ENCODE measurements around the gene KDM6A.
"Not testable (repeated sequence)": the region's sequence is repeated elsewhere in the genome, so short reads cannot be mapped to it uniquely, and the experiment has no call there.

Gene KDM6A

GRCh38 chrX:44872821-44873414 is at the start of gene KDM6A:
KDM6A (plus strand) TSS chrX:44873188; CDS start chrX:44873552, 364 bp downstream.
- peak; percentile 95 for DNase-seq (ENCODE audit: low spot score)

GRCh38 chrX:44823193-44823592 is 49.8 kb upstream of the KDM6A start:
- DNase-seq (ENCODE audit: low spot score), result not testable (repeated sequence)

DNA sequence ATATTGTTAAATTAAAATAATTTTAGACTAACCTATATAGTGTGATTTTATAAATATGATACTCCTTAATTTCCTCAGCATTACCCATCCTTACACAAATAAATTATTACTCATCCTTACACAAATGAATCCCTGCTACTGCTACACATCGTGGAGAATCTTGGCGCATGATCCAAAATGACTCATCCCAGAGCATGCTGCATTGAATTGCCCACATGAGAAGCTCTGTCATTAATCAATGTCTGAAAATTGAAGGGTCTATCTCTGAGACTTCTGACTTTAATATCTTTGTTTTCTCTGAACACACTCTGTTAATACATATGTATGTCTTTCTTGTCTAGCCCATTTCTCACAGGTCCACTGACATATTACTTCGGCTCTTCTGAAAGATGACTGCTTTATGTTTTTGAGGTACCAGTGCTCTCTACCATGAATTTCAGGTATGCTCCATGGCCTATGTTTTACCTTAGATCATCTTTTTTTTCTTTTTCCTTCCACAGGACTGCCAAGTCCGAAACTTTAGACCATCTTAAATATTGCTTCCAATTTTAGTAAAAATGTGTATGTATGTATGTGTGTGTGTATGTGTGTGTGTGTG is 44.9 kb upstream of the KDM6A start:
- DNase-seq (ENCODE audit: low spot score), result no peak

GRCh38 chrX:44829832-44830231 is 43.2 kb upstream of the KDM6A start:
- no peak for DNase-seq (ENCODE audit: low spot score)

GRCh38 chrX:44842550-44843317 is 30.3 kb upstream of the KDM6A start:
- no peak for DNase-seq (ENCODE audit: low spot score)

GRCh38 chrX:44843318-44843702 is 29.7 kb upstream of the KDM6A start:
- no peak for DNase-seq (ENCODE audit: low spot score)

DNA sequence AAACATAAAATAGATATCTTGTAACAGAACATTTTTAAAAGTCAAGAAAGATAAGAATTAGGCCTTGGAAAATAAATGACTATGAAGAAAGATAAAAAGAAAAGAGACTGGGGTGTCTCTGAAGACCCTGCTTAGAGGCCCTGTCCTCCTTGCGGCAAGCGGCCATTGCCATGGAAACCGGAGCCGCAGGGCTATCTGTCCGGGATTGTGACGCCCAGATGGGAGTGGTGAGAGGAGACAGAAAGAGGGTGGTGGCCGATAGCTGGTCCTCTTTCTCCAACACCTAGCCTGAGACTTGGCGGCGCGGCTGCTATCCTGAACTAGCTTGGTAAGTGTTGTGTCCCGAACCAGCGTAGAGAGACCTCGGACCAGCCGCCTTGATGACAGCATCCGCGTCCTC is 29.2 kb upstream of the KDM6A start, which contains the start of gene DUSP21:
Gene DUSP21 (plus strand): TSS at position 269 of the 400 bp plus-strand sequence. CDS start 112 bp downstream, at position 381.
- no peak for DNase-seq (ENCODE audit: low spot score)

DNA sequence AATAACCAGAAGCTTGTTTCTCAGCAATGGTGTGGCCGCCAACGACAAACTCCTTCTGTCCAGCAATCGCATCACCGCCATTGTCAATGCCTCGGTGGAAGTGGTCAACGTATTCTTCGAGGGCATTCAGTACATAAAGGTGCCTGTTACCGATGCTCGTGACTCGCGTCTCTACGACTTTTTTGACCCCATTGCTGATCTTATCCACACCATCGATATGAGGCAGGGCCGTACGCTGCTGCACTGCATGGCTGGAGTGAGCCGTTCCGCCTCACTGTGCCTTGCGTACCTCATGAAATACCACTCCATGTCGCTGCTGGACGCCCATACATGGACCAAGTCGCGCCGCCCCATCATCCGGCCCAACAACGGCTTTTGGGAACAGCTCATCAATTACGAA is 28.8 kb upstream of the KDM6A start:
- no peak for DNase-seq (ENCODE audit: low spot score)

DNA sequence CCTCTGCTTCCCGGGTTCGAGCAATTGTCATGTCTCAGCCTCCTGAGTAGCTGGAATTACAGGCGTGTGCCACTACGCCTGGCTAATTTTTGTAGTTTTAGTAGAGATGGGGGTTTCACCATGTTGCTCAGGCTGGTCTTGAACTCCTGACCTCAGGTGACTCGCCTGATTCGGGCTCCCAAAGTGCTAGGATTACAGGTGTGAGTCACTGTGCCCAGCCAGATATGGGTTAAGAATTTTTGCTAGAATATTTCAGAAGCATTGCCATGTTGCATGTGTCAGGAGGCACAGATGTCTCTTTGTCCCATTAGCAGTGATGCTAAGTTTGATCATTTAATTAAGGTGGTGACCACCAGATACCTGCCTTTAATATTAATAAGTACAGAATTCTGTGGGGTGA is 22.1 kb upstream of the KDM6A start:
- not testable (repeated sequence) for DNase-seq (ENCODE audit: low spot score)

- peak; percentile 47 for DNase-seq (ENCODE audit: low spot score)
Observed at GRCh38 chrX:44871114-44871645, 1.8 kb upstream of the KDM6A start.

GRCh38 chrX:44871931-44872820 is 812 bp upstream of the KDM6A start:
- DNase-seq (ENCODE audit: low spot score), result no peak

DNA sequence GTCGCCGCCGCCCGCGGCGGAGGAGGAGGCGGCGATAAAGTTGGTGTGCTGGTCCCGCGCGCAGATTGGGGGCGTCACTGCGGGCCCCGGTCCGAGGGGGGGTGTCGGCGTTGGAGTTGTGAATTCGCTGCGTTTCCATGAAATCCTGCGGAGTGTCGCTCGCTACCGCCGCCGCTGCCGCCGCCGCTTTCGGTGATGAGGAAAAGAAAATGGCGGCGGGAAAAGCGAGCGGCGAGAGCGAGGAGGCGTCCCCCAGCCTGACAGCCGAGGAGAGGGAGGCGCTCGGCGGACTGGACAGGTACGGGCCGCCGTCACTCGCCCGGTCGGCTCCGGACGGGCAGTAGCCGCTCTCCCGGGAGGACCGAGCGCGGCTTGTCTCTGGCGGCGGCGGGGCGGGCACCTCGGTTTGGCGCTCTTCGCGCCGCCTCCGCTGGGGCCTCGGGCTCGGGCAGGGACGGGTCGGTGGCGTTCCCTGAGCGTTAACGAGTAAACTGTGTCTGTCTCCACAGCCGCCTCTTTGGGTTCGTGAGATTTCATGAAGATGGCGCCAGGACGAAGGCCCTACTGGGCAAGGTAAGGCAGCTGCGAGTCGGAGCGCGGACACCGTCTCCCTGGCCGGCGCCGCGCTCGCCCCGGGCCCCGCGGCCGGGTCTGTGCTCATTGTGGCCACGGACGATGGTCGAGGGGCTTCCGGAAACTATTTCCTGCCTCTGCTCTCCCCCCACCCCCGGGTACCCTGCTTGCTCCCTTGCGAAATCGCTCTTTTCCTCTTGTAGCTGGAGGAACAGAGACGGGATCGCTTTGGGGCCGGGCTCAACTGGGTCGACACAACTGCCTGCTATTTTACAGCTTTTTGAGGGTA is 658 bp downstream of the KDM6A start:
- DNase-seq (ENCODE audit: low spot score), result peak; percentile 56

GRCh38 chrX:44874420-44875184 is 1.6 kb downstream of the KDM6A start:
- DNase-seq (ENCODE audit: low spot score), result peak; percentile 42

GRCh38 chrX:44875185-44875489 is 2.1 kb downstream of the KDM6A start:
- DNase-seq (ENCODE audit: low spot score), result no peak

DNA sequence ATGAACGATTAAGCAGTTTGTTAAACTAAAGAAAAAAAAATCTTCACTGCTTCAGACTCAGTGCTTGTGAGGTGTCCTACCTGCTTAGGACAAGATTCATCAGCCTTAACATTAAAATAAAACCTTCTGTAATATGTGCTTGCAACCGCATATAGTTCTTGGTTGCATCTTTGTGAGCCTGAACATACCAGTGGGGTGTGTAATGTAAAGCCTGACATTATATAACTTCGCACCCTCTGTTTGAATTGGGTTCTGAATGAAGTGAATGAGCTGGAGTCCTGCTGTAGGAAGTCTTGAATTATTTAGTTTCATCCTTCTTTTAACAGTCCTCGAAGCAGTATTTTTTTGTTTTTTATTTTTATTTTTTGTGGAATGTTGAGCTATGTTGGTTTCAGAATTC is 3.1 kb downstream of the KDM6A start:
- no peak for DNase-seq (ENCODE audit: low spot score)

GRCh38 chrX:44876767-44877166 is 3.8 kb downstream of the KDM6A start:
- DNase-seq (ENCODE audit: low spot score), result no peak

- no peak for DNase-seq (ENCODE audit: low spot score)
Observed at GRCh38 chrX:44878780-44879179, 5.8 kb downstream of the KDM6A start.

DNA sequence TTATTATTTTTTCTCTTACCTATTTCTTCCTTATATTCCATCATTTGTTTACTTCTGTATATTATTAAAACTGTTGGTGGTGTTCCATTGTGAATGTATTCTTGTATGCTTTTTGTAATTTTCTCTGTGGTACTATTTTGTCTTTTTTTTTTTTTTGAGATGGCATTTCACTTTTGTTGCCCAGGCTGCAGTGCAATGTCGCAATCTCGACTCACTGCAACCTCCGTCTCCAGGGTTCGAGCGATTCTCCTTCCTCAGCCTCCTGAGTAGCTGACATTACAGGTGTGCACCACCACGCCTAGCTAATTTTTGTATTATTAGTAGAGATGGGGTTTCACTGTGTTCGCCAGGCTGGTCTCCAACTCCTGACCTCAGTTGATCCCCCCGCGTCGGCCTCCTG is 8.6 kb downstream of the KDM6A start:
- no peak for DNase-seq (ENCODE audit: low spot score)

GRCh38 chrX:44882635-44883034 is 9.6 kb downstream of the KDM6A start:
- no peak for DNase-seq (ENCODE audit: low spot score)

- DNase-seq (ENCODE audit: low spot score), result no peak
Observed at GRCh38 chrX:44884944-44885343, 12.0 kb downstream of the KDM6A start.

Data from ecto neural progenitor cell (in vitro differentiated cells).